Measurements from ENCODE around the gene ME2.

- TF ChIP-seq CTCF (IDR thresholded peaks at IDR 0.05) (no peak), POLR2A (IDR thresholded peaks at IDR 0.05) (no peak), EP300 (IDR thresholded peaks at IDR 0.05) (no peak)
These were observed 49.6 kb downstream of the ME2 start for GRCh38 chr18:50928551-50928950.
